NCI-H2196 treated with DMSO at 0.1 percent for 48 hours (cell line): Measurements from ENCODE around the gene NR3C1.

ENCODE experiments used
- DNase-seq: peaks from one replicate; lab custom pipeline; 2025; ENCODE audit not compliant: unreplicated experiment; lab: John Stamatoyannopoulos, UW

Gene NR3C1

DNA sequence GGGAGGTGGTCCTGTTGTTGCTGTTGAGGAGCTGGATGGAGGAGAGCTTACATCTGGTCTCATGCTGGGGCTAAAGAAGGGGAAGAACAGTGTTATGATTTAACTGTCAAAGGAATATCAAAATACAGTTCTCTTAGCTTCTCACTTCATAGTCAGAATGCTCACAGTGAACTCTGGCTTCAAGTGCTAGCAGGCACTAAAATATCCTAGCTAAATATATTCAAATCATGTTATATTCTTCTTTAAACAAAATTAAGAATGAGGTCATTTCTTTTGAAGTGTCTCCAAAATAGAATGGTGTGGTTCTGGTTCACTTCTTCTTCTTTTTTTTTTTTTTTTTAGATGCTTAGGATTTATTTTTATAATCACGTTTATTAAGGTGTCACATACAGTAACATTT lies 89.4 kb downstream of the NR3C1 start:
- no peak for DNase-seq

GRCh38 chr5:143313298-143313852 lies 90.1 kb downstream of the NR3C1 start:
- no peak for DNase-seq

DNA sequence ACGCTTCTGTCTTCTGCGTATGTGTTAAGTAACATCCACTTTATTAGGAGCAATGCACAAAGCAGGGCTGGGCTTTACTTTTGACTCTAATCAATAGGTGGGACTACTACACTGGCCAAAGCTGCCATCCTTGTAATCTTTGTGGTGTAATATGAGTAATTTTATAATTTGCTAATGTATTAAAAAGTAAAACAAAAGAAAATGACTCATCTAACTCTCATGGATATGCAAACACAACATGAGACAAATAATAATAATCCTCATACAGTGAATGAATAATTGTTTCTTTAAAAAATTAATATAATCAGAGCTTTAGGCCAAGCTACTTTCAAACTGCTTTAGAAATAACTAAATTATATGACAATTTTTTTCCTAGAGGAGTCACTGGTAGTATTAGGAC lies 90.7 kb downstream of the NR3C1 start:
- DNase-seq = no peak

DNA sequence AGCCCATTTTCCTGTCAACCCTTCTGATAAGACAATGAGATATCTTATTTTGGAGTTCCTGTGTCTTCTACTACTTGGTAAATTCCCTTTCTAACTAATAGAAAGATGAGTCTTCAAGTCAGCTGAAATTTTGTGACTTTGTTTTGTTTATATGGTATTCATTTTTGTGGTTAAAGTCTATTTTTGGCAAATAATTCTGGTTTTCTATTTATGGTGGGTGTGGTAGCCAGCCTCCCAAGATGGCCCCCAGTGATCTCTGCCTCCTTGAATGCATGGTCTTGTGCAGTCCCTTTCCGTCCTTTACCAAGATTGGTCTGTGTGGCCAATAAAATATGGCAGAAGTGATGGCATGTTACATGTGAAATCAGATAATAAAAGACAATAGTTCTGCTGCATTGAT lies 91.5 kb downstream of the NR3C1 start:
- DNase-seq = no peak

DNA sequence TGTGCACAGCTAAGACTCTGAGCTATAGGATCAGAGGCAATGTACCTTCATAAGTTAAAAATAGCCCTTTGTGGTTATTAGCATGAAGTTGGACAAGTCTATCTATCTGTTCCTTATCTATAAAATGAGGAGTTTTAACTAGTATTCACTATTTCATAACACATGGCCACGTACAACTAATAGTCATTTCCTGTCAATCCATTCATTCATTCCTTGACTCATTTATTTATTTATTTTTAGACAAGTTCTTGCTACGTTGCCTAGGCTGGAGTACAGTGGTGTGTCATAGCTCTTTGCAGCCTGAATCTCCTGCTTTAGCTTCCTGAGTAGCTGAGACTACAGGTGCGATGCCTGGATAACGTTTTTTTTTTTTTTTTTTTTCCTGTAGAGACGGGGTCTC lies 92.1 kb downstream of the NR3C1 start:
- no peak for DNase-seq

DNA sequence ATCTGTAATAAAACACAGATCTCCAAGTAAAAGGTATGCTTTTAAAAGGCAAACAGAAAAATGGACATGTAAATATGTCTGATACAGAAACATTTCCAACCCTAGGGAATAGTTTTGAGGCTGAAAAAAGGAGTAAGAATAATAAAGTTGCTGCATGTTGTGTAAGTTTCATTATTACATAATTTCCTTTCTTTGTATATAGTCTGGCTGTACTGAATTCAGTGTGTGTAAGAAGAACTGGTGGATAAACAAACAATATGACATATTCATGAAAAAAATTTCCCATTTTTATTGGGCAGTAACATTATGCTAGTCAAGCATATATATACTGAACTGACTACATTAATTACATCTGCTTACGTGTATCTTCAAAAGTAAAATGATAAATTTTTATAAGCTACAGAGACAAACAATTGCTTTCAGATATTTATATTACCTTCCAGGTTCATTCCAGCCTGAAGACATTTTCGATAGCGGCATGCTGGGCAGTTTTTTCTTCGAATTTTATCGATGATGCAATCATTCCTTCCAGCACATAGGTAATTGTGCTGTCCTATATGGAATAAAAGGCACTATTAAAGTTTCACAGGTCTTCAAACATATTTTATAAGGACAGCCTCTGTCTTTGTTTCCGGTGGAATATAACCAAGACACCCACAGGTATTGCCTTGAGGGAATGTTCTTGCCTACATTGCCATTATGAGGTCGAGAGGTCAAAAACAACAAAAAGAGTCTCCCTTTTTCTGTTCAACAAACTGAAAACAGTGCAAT lies 93.6 kb downstream of the NR3C1 start:
- no peak for DNase-seq

GRCh38 chr5:143308731-143309130 lies 94.8 kb downstream of the NR3C1 start:
- DNase-seq = no peak

DNA sequence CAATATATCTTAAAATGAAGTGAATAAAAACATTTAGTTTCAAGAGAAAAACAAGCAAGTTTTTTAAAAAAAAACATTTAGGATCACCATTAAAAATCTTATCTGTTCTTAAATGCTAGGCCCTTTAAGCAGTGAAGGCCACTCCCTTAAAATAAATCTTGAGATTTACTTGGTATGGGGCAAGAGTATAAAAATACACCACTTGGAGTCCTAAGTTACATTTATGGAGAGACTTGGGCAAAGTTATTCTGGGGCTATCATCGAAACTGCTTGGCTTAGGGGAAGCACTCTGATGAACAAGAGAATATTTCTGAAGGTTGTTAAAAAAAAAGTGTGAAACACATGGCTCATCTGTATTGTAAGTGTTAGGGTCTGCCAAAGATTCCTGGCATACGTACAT lies 97.4 kb downstream of the NR3C1 start:
- no peak for DNase-seq

DNA sequence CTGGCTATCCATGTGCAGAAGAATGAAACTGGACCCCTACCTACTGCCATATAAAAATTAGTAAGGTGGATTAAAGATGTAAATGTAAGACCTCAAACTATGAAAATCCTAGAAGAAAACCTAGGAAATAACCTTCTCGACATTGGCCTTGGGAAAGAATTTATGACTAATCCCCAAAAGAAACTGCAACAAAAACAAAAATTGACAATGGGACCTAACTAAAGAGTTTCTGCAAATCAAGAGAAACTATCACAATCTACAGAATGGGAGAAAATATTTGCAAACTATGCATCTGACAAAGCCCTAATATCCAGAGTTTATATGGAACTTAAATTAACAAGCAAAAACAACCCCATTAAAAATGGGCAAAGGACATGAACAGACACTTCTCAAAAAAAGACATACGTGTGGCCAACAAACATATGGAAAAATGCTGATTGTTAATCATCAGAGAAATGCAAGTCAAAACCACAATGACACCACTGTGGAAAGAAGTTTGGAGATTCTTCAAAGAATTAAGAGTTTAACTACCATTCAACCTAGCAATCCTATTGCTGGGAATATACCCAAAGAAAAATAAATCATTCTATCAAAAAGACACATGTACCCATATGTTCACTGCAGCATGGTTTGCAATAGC lies 98.5 kb downstream of the NR3C1 start:
- DNase-seq = no peak

DNA sequence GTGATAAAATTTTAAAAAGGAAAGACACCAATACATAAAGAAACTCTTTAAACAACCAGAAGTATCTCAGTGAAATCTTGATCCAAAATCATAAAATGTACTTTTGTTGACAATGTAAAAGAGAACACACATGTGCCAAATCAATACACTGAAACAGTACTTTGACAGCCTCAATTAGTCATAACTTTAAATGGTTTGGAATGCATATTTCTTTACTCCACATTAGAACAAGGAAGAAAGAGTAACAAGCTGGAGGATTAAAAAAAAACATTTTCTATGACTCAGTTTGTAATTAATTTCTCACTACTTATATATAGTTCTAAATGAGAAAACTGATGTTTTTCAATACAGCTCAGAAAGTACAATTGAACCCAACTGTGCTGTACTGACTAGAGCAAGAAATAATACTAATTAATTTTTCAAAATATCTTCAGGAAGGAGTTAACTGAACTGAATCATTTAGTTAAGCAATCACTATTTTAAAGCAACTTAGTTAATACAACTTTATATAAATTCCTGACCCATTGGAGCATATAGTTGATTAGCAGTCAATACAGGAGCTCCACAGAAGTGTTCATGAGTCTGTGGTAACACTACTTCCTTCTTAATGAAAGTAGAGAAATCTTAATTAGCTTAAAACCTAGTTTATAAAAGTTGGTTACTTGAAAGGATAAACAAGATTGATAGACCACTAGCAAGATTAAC lies 101.0 kb downstream of the NR3C1 start:
- no peak for DNase-seq

GRCh38 chr5:143297756-143298155 lies 105.7 kb downstream of the NR3C1 start:
- DNase-seq = no peak

DNA sequence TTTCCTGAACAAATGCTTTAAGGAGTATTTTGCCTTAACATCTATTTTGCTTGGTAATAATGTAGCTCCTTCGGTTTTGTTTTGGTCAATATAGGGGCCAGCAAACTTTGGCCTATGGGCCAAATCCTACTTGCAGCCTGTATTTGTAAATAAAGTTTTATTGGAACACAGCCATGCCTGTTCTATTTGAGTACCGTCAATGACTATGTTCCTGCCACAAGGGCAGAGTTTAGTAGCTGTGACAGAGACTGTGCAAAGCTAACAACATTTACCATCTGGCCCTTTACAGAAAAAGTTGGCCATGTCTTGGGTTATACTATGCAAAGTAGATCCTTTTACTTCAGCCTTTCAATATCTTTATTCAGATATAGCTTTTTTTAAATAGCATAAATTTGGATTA lies 113.4 kb downstream of the NR3C1 start:
- DNase-seq = no peak

DNA sequence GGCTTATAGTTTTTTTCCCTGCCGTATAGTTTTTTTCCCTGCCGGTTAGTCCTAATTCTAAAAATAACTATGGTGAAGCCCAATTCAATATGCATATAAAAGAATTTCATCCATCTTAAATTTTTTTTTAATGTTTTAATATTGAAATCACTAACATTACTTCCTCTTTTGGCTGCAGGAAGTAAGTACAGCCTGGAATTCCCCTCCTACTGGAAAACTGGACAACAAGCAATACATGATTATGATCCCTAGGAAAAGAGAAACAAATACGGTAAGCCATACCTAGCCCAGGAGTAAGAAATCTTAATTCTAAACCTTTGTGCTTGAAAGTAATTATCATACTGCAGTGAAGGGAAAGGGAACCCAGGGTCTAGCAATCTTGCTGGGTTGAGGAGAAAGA lies 119.0 kb downstream of the NR3C1 start:
- DNase-seq = no peak

DNA sequence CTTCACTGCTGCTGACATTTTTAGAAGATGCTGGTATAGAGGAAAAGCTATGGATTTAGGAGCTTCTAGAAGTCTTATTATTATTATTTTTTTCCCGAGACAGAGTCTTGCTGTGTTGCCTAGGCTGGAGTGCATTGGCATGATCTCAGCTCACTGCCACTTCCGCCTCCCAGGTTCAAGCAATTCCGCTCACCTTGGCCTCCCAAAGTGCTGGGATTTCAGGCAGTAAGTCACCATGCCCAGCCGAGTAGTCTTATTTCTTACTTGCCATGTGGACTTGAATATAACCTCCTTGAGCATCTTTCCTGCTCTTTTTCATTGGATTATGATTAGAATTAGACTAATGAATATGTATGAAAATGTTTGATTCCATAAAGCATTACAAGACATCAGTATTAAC lies 119.5 kb downstream of the NR3C1 start:
- no peak for DNase-seq

- DNase-seq = no peak
These were observed 122.3 kb downstream of the NR3C1 start for GRCh38 chr5:143281226-143281625.

DNA sequence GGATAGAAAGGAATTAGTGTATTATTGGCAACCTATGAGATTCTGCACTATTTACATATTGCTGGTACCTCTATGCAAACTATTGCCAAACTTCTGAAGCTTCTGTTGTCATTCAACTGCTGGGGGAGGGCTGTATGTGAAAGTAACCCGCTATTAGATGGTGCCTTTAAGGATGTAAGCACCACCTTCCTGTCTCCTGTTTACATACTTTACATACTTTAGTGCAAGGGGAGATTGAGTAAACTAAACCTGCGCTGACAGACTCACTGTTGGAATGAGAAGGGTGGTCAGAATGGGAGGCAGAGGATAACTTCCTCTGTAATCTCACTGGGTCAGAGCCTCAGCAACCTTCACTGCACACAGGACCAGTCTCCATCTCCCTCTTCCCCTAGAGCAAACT lies 123.8 kb downstream of the NR3C1 start:
- no peak for DNase-seq

GRCh38 chr5:143277536-143277935 lies 126.0 kb downstream of the NR3C1 start:
- DNase-seq = no peak

GRCh38 chr5:143275512-143276363 lies 127.7 kb downstream of the NR3C1 start:
- no peak for DNase-seq

DNA sequence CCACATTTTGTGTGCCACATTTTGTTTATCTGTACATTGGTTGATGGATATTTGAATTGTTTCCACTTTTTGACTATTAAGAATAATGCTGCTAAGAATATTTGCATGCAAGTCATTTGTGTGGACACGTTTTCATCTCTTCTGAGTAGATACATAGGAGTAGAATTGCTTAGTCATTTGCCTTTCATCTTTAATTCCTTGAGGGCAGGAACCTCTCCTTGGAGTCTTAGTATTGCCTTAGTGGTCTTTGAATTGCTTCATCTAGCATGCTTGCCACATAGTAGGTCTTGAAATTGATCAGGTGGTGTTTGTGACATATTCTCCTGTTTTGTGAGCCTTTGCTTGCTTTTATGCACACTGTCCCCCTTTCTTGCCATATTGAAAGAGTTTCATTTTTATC lies 128.5 kb downstream of the NR3C1 start:
- DNase-seq = no peak

GRCh38 chr5:143271431-143271830 lies 132.1 kb downstream of the NR3C1 start:
- DNase-seq = no peak

GRCh38 chr5:143268388-143268787 lies 135.1 kb downstream of the NR3C1 start:
- DNase-seq = no peak
